HCT116 (cell line): ENCODE measurements around the gene SDK1. TPM values are rescaled to one million over a fixed set of nuclear protein-coding genes. Genes with fewer than 3 reads are reported as not detected.

ENCODE experiments used
- ATAC-seq: fragments of 200-7000 bp; cut with Tn5 transposase; 2 replicates; pipeline ENCODE4 v1.9.1; 2020; ENCODE audit warnings: mild to moderate bottlenecking, moderate library complexity
- BruUV-seq: library from RNA; stranded (reverse); fragments of 400-500 nt; replicated peaks from 2 replicates; lab custom pipeline; 2021; lab: Mats Ljungman, UMichigan
- CTCF ChIA-PET: fragments of 300-600 bp; sonication (Branson Sonifier 250); formaldehyde crosslinking; loops from one replicate; lab custom pipeline; 2021; ENCODE audit warnings: antibody characterized with exemption; lab: Charles Lee
- POLR2A ChIA-PET: fragments of 300-600, 350-600 bp; sonication (Branson Sonifier 250); formaldehyde crosslinking; loops from one replicate; lab custom pipeline; 2021; ENCODE audit warnings: antibody characterized with exemption; lab: Charles Lee
- RAD21 ChIA-PET, 2 experiments: fragments of 300-600 bp; sonication (Branson Sonifier 250); formaldehyde crosslinking; loops; one replicate each; lab custom pipeline; 2023; ENCODE audit warnings: low total read pairs in 2 of 2; ENCODE audit not compliant: uncharacterized antibody in 2 of 2, unreplicated experiment in 2 of 2, low non-redundant PET in 1 of 2; lab: Charles Lee
- DNase-seq: peaks from one replicate; pipeline ENCODE4 v3.0.0-alpha.2; 2010; ENCODE audit warnings: low read depth, low spot score
- H2AFZ ChIP-seq: fragments of 200-600 bp; shearing (Covaris generic), sonication (generic); 2 replicates; pipeline ENCODE4 v1.6.1; 2017; ENCODE audit warnings: low read depth, mixed run types, mixed read lengths, antibody characterized with exemption, low read length; ENCODE audit not compliant: poor library complexity, severe bottlenecking
- H3K27ac ChIP-seq: 2 replicates; pipeline ENCODE4 v1.5.1; 2012; ENCODE audit warnings: low read depth, low read length
- H3K27me3 ChIP-seq: fragments of 200-600 bp; sonication (generic); 2 replicates; pipeline ENCODE4 v1.6.1; 2016; ENCODE audit warnings: mixed run types, low read length, mixed read lengths; ENCODE audit not compliant: insufficient read depth
- H3K36me3 ChIP-seq, 2 experiments: fragments of 200-500 bp in 1 of 2; fragments of 200-600 bp in 1 of 2; sonication (Bioruptor generic) in 1 of 2; sonication (generic) in 1 of 2; 2 replicates each; pipeline versions ENCODE4 v1.5.1 to v1.6.1; 2014 to 2016; ENCODE audit warnings: low read length in 2 of 2, inconsistent platforms in 1 of 2, mixed read lengths in 1 of 2, mixed run types in 1 of 2; ENCODE audit not compliant: insufficient read depth in 2 of 2, control insufficient read depth in 1 of 2
- H3K4me1 ChIP-seq, 2 experiments: fragments of 200-600 bp in 1 of 2; sonication (generic) in 1 of 2; 2 replicates each; pipeline versions ENCODE4 v1.5.1 to v1.6.1; 2012 to 2017; ENCODE audit warnings: low read length in 2 of 2, inconsistent platforms in 1 of 2, mild to moderate bottlenecking in 1 of 2, mixed read lengths in 1 of 2, mixed run types in 1 of 2, moderate library complexity in 1 of 2; ENCODE audit not compliant: insufficient read depth in 2 of 2, control insufficient read depth in 1 of 2
- H3K4me2 ChIP-seq: fragments of 200-600 bp; sonication (generic); 2 replicates; pipeline ENCODE4 v1.6.1; 2017; ENCODE audit warnings: mixed run types, low read length, mixed read lengths
- H3K4me3 ChIP-seq, 2 experiments: fragments of 200-600 bp in 1 of 2; sonication (generic) in 1 of 2; replicated peaks in 1 of 2; 2 replicates each; pipeline ENCODE4 v1.5.1; 2011 to 2016; ENCODE audit warnings: low read length in 2 of 2, control low read depth in 1 of 2, low read depth in 1 of 2, mild to moderate bottlenecking in 1 of 2, mixed read lengths in 1 of 2, mixed run types in 1 of 2
- H3K79me2 ChIP-seq: fragments of 200-600 bp; sonication (generic); 2 replicates; pipeline ENCODE4 v1.6.1; 2017; ENCODE audit warnings: mild to moderate bottlenecking, mixed run types, low read length, moderate library complexity, mixed read lengths; ENCODE audit not compliant: insufficient read depth
- H3K9ac ChIP-seq: fragments of 200-600 bp; sonication (generic); 2 replicates; pipeline ENCODE4 v1.6.1; 2016; ENCODE audit warnings: low read length, mixed read lengths
- H3K9me2 ChIP-seq: fragments of 200-600 bp; sonication (generic), shearing (Covaris generic); 2 replicates; pipeline ENCODE4 v1.6.1; 2017; ENCODE audit warnings: mixed run types, mild to moderate bottlenecking, moderate library complexity; ENCODE audit not compliant: insufficient read depth
- H3K9me3 ChIP-seq, 2 experiments: fragments of 200-500 bp in 1 of 2; fragments of 200-600 bp in 1 of 2; sonication (Bioruptor generic) in 1 of 2; sonication (generic) in 1 of 2; 2 replicates each; pipeline ENCODE4 v1.6.1; 2014 to 2017; ENCODE audit warnings: low read length in 2 of 2, mixed read lengths in 2 of 2, inconsistent platforms in 1 of 2, low read depth in 1 of 2, mild to moderate bottlenecking in 1 of 2, mixed run types in 1 of 2, moderate library complexity in 1 of 2; ENCODE audit not compliant: control insufficient read depth in 1 of 2, insufficient read depth in 1 of 2
- H4K20me1 ChIP-seq: fragments of 200-600 bp; sonication (generic), shearing (Covaris generic); 2 replicates; pipeline ENCODE4 v1.6.1; 2017; ENCODE audit warnings: mixed run types, mild to moderate bottlenecking, moderate library complexity; ENCODE audit not compliant: insufficient read depth
- CBX3 ChIP-seq: IDR thresholded peaks from 2 replicates; pipeline ENCODE4 v1.6.1; 2012; ENCODE audit warnings: low read depth
- CEBPB ChIP-seq: IDR thresholded peaks from 2 replicates; pipeline ENCODE4 v1.6.1; 2012; ENCODE audit warnings: low read depth
- CTCF ChIP-seq, 3 experiments: fragments of 200-600 bp in 1 of 3; sonication (generic) in 1 of 3; IDR thresholded peaks in 2 of 3; conservative IDR thresholded peaks in 1 of 3; 2 replicates each; pipeline ENCODE4 v1.5.1; 2012 to 2017; ENCODE audit warnings: low read depth in 2 of 3, low read length in 2 of 3, antibody characterized with exemption in 1 of 3, borderline replicate concordance in 1 of 3, control low read depth in 1 of 3, mild to moderate bottlenecking in 1 of 3, mixed read lengths in 1 of 3, mixed run types in 1 of 3, moderate library complexity in 1 of 3; ENCODE audit not compliant: insufficient read depth in 1 of 3
- EGR1 ChIP-seq: IDR thresholded peaks from 2 replicates; pipeline ENCODE4 v1.6.1; 2012; ENCODE audit warnings: low read depth
- EZH2phosphoT487 ChIP-seq: fragments of 200-600 bp; IDR thresholded peaks from 2 replicates; pipeline ENCODE4 v1.6.1; 2018; ENCODE audit warnings: antibody characterized with exemption, borderline replicate concordance
- FOSL1 ChIP-seq: IDR thresholded peaks from 2 replicates; pipeline ENCODE4 v1.6.1; 2012; ENCODE audit warnings: low read depth
- MAX ChIP-seq: IDR thresholded peaks from 2 replicates; pipeline ENCODE4 v1.6.1; 2012
- POLR2A ChIP-seq: IDR thresholded peaks from 2 replicates; pipeline ENCODE4 v1.7.0; 2011; ENCODE audit warnings: borderline replicate concordance; ENCODE audit not compliant: insufficient read depth, insufficient read length; ENCODE audit errors: extremely low read depth
- REST ChIP-seq: IDR thresholded peaks from 2 replicates; pipeline ENCODE4 v1.6.1; 2012; ENCODE audit warnings: low read depth
- SP1 ChIP-seq: IDR thresholded peaks from 2 replicates; pipeline ENCODE4 v1.6.1; 2012; ENCODE audit warnings: low read depth
- TCF7L2 ChIP-seq: IDR thresholded peaks from 2 replicates; pipeline ENCODE4 v1.7.0; 2011; ENCODE audit warnings: borderline replicate concordance, inconsistent platforms; ENCODE audit not compliant: insufficient read depth, insufficient read length; ENCODE audit errors: extremely low read depth
- YY1 ChIP-seq: IDR thresholded peaks from 2 replicates; pipeline ENCODE4 v1.6.1; 2011; ENCODE audit warnings: low read length, low read depth, moderate library complexity, mild to moderate bottlenecking; ENCODE audit not compliant: insufficient replicate concordance; ENCODE audit errors: extremely low read depth
- ZBTB33 ChIP-seq: IDR thresholded peaks from 2 replicates; pipeline ENCODE4 v1.6.1; 2011; ENCODE audit warnings: mild to moderate bottlenecking, low read length, moderate library complexity; ENCODE audit not compliant: insufficient replicate concordance; ENCODE audit errors: extremely low read depth
- ZFX ChIP-seq: fragments of 450-650 bp; IDR thresholded peaks from 2 replicates; pipeline ENCODE4 v1.6.1; 2017
- intact Hi-C: fragments of 100-400 bp; cut with micrococcal nuclease; formaldehyde crosslinking; loops from 2 replicates; pipeline ENCODE4 v1.10.0; 2022
- total RNA-seq: library from RNA; stranded (reverse); gene quantifications from one replicate; pipeline ENCODE4 v1.2.1, GENCODE V29; 2021; ENCODE audit not compliant: unreplicated experiment

SDK1 gene
- total RNA-seq, 1 experiment from 2014 or later, result 0.05 TPM

DNA sequence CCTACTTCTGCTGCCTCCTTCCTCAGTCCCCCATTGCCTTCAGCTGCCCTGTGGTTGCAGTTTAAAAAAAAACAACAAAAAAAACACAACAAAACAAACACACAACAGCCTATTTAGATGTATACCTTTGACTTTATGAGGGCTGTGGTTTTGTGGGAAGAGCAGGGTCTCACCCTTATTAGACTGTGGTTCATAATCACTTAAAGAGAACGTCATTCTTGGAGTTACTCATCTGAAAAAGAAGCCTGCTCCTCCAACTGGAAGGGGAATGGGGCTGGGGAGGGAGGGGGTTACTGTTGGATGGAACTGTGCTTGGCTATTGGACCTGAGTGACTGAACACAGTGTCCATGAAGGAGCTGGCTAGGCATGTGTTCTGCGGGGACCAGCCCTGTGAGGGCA is 48.1 kb downstream of the SDK1 start:
- BruUV-seq, result no TSS peak
- H3K9ac ChIP-seq, result no peak overlapping the region
- ATAC-seq, result no peak
- intact Hi-C loops, result no loop called here
- H4K20me1 ChIP-seq, result no peaks in the 10 kb centered on the region
- no peaks in the 10 kb centered on the region for H3K9me2 ChIP-seq
- no peaks in the 10 kb centered on the region for H3K36me3 ChIP-seq
- H3K4me3 ChIP-seq, result no peak overlapping the region
- CTCF ChIA-PET, result no interaction called here
- H2AFZ ChIP-seq, result no peak overlapping the region
- no peaks in the 10 kb centered on the region for H3K9me3 ChIP-seq
- no peak for TF ChIP-seq SP1
- no peak for TF ChIP-seq CBX3
- TF ChIP-seq REST, result no peak
- TF ChIP-seq CTCF (IDR thresholded peaks at IDR 0.05 in 2 of 3, conservative IDR thresholded peaks at IDR 0.05 in 1 of 3; ENCODE audit: borderline replicate concordance in 1 of 3, insufficient read depth in 1 of 3, low read depth in 2 of 3, low read length in 2 of 3), result no peak
- no peak for TF ChIP-seq YY1
- no peak for TF ChIP-seq POLR2A
- no peak for TF ChIP-seq TCF7L2
- TF ChIP-seq ZBTB33, result no peak
- no peak for TF ChIP-seq EZH2phosphoT487
- TF ChIP-seq CEBPB, result no peak
- TF ChIP-seq ZFX, result no peak
- no peak for TF ChIP-seq MAX
- no peak for TF ChIP-seq EGR1
- no peak for TF ChIP-seq FOSL1
- H3K79me2 ChIP-seq, result no peaks in the 10 kb centered on the region
- RAD21 ChIA-PET, result no interaction called here
- H3K4me2 ChIP-seq, result no peak overlapping the region
- peaks cover 35% of the 10 kb centered on the region for H3K27me3 ChIP-seq
- POLR2A ChIA-PET, result no interaction called here
- no peaks in the 10 kb centered on the region for H3K4me1 ChIP-seq
- H3K27ac ChIP-seq, result no peak overlapping the region
- no peak for DNase-seq
